Left colon (tissue), 2 donors: ENCODE results near the gene CCDC148. TPM values are rescaled to one million over a fixed set of nuclear protein-coding genes. Genes with fewer than 3 reads are reported as not detected.

ENCODE experiments used
- ATAC-seq: fragments of 200-7000 bp; cut with Tn5 transposase; one replicate; pipeline ENCODE4 v1.9.1; 2020; ENCODE audit warnings: mild to moderate bottlenecking, moderate library complexity
- DNase-seq, 2 donors: peaks; one replicate each; pipeline ENCODE4 v3.0.0-alpha.2; 2020
- intact Hi-C, 2 donors: fragments of 100-400 bp; cut with DNase I in 1 of 2; cut with micrococcal nuclease in 1 of 2; formaldehyde crosslinking; loops; one replicate each; pipeline versions ENCODE4 v1.11.2 to v1.14.0; 2022; cut with DNase I, micrococcal nuclease
- long read RNA-seq: library from polyadenylated mRNA; unstranded; transcript quantifications from one replicate; pipeline ENCODE4 v2.0.0, GENCODE V29; 2021
- total RNA-seq, 2 donors: library from RNA; stranded (reverse); fragmentation: NEBNext Ultra II Directional; extraction: Animal tissue kit (Norgen Biotek cat#: 25700); gene quantifications; one replicate each; pipeline ENCODE4 v1.2.1, GENCODE V29; 2021
- donor health status: DM: no; HTN: no; CAD: no.
- donor health status: DM: yes; HTN: yes; CAD: no.

CCDC148 gene
- under 1 TPM in 1 of 2 donors, not detected in 1; 0.73 TPM for total RNA-seq
- long read RNA-seq = 0 reads

DNA sequence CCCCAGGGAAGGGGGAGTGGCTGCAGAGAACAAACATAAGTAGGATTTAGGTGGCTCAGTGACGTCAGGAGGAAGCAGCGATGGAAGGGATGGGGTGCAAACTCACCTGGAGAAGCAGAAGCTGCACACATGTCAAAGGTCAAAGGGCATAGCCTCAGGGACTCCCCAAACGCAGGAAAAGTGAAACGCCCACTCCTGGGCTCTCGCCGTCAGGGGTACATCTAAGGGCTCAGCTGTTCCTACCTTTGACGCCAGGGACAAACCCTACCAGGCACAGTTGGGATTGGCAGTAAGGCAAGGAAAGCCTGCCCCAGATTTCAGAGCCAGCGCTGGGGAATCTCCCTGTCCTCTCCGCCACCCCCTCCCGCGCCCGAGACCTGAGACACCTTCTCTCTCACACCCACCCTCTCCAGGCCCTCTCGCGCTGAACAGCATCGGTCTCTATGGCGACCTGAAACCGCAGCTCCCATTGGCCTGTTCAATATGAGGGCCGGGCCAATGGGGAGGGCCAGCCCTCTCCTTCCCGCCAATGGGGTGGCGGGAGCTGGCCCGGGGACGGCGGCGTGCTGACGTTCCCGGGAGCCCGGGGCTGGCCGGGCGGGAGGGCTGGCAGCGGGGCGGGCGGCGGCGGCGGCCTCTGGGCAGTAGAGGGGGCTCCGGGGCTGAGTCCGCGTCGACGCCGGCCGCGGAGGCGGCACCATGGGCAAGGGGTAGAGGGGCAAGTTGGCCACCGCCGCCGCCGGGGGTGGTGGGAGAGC is at the start of gene CCDC148, which contains the start of gene PKP4:
Gene CCDC148, minus strand, starts transcription at position 445 of the 758 bp plus-strand sequence. Its CDS starts 314 bp downstream, at position 131.
Gene PKP4, plus strand, starts transcription at position 644 of the 758 bp plus-strand sequence. CDS start 76,233 bp downstream, outside the sequence.
- DNase-seq = peak; percentile 86 to 89
- intact Hi-C loops = loop anchor here in 1 of 2 donors (5.0 kb wide), 1 partner anchor 291 kb away; no protein-coding TSS in a partner anchor
- peak; percentile 83 for ATAC-seq

DNA sequence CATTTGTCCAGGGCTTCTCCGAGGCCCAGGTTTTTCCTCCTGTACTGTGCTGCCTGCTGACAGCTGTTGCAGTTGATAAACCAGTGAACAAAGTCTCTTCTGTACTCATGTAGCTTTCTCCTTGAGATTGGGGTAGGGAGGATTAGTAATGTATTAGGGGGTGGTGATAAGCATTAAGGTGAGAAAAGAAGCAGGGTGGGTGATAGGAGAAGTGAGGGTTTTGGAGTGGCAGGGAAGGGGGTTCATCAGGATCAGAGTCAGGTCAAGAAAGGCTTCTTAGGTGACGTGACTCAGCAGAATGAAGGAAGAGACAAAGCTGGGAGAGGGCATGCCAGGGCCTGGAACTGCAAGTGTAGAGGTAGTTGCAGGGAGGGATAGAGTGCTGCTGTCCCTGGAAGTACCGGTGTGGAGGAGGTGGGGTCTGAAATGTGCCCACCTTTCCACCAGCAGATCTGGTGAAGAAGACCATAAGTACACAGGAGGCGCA is 48.9 kb upstream of the CCDC148 start:
- intact Hi-C loops = no loop called here
- DNase-seq = no peak
- ATAC-seq = no peak

DNA sequence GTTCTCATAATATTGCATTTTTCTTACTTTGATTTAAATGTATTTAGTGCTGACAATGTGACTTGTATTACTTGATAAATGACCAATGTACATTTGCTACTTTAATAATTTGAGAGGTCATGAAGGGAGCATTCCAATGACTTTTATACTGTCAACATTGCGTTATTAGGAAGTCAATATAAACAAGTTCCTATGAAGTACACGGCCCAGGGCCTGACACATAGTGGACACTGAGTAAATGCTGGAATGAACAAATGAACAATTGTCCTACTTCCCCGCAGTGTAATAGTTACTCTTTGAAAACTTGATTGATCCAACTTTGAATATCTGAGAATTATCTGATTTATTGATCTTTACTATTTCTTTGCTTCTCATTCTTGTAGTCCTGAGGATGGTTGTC is 47.5 kb upstream of the CCDC148 start:
- DNase-seq (no peak), ATAC-seq (no peak)
- intact Hi-C loops = no loop called here

DNA sequence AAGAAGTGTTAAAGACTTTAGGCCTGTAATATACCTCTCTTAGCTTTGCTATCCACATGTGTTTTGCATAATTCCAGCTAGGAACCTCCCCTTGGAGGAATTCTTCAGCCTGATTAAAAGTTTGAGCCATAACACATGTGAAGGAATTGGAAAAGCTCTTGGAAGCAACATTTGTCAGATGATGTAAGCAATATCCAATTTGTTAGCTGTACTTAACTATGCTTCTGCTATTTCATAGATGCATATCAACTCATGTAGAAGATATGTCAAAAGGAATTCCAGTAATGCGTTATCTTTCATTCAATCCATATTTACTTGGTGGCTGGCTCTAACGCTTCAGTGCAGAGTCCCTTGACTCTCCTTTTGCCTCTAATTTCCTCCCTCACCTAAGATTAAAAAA is 46.4 kb upstream of the CCDC148 start:
- no peak for ATAC-seq
- intact Hi-C loops = no loop called here

DNA sequence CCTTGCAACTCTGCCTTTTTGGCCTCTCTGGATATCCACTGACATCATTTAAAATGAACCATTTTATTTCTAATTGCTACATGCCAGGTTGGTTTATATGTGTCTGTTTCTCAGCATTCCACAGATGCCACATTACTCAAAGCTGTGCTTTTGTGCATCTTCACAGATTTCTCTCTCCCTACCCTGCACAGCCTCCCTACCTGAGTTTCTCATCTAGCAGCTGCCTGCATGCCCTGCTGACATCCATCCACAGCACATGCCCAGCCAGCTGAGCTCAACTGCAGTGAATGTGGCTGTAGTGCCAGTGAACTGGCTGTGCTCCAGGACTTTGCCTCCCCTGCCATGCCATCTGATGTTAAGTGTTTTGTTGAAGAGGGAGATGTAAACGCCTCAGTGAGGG is 44.7 kb upstream of the CCDC148 start:
- ATAC-seq (no peak), DNase-seq (no peak)
- intact Hi-C loops = no loop called here

More for the DNA sequence above, 46.4 kb upstream of the CCDC148 start:
- no peak for DNase-seq

DNA sequence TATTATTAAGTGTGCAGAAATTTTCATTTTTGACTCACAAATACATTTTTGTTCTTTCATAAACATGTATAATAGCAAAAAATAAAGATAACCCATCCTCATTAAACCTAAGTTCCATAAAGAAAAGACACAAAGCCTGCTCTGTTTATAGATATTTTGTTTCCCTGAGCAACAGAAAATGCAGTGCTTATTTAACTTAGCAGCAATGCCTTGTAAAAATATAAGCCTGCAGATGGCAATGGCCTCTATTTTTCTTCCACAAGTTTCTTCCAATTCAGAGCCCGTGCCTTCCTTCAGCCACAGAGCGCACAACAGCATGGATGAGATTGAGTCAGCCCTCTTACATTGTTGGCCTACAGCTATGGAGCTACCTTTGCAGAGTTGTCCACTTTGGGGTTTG is 43.8 kb upstream of the CCDC148 start:
- DNase-seq (no peak), ATAC-seq (no peak)
- intact Hi-C loops = no loop called here

DNA sequence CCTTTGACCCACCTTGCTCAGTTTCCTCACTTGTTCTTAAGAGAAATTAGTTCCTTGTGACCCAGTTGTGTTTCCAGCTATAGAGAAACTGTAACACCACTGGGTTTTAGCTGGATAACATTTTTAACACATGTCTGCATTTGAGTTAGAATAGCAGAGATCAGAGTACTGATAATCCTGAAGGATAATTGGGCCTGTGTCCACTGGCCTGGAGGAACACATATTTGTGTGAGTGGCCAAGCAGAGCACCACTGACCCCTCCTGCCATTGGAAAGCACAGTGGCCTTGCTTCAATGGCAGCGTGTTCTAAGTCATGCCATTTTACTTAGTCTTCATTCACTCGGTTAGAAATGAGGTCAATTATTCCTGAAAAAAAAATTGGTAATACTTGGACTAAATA is 42.8 kb upstream of the CCDC148 start:
- DNase-seq (no peak), ATAC-seq (no peak)
- intact Hi-C loops = no loop called here

DNA sequence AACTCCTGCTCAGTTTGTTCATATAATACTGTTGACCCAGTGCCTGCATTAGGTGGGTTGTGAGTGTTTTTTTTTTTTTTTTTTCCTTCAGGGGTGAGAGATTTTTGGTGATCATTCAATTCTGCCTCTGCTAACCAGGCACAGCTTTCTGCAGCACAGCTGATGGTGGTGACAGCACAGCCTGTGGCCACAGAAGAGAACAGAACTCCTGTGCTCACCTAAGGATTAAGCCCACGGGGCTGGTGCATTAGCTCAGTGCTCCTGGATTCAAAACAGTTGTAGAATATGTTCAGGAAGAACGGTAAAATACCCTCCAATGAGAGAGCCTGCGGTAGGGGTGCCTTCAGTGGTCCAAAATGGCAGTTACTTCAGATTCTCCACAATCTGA is 42.2 kb upstream of the CCDC148 start:
- no peak for DNase-seq
- no peak for ATAC-seq
- intact Hi-C loops = no loop called here

DNA sequence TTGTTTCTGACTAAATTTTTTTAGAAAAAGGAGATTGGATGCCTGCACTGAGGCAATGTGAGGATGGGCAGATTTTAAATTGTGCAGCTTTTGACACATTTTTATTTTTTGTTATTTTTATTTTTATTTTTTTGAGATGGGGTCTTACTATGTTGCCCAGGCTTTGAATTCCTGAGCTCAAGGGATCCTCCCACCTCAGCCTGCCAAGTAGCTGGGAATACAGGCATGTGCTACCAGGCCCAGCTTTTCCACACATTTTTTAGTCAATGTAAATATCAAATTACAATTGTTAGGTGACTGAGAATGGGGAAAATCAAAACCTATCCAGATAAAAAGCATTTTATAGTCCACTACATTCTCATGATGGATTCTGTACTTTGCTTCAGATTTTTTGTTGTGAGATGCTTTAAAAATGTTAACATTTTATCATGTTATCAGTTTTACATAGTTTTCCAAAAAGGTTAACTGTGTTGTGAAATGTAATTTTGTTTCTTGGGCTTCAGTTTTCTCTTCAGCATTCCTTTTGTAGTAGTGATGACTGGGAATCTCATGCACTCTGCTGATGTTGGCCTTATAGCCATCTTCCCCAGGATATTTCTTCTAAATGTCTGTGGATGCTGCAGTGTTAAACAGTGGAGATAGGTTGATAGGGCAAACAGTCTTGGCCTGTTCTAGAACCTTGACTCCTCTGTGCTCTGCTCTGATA is 41.6 kb upstream of the CCDC148 start:
- DNase-seq = no peak
- ATAC-seq = no peak
- intact Hi-C loops = no loop called here

DNA sequence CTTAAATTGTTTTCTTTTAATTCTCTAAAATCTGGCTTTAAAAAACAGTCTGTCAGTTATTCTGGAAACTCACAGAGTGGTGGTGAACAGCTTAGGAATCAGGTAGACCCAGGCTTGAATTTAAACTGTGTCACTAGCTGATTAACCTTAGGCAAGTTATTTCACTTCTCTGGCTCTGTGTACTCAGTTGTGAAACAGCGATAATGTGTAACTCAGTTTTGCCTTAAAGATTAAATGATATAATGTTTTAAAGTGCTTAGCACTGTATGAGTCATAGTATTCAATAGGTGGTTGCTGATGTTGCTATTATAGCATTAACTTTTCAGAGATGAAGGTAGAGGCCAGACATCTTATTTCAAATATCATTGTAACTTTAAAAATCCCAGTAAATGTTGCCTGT is 40.9 kb upstream of the CCDC148 start:
- DNase-seq (no peak), ATAC-seq (peak; percentile 81)
- intact Hi-C loops = no loop called here

DNA sequence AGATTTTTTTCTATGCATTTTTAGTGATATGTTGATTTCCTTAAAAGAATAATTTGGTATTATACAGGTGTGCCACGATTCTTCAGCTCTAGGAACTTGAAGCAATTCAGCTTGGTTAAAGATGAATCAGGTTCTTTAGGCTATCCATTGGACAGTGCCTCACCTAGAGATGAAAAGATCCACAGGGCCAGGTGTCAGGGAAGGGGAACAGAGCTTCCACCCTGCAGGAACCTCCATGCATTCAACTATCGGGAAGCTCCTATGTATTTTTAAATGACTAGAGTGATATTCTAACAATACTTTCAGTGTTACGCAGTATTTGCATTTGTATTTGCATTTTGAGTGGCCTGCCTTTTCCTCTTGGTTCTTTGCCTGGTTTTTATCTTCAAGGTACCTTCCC is 40.4 kb upstream of the CCDC148 start:
- intact Hi-C loops = no loop called here
- DNase-seq (no peak), ATAC-seq (peak; percentile 56)

DNA sequence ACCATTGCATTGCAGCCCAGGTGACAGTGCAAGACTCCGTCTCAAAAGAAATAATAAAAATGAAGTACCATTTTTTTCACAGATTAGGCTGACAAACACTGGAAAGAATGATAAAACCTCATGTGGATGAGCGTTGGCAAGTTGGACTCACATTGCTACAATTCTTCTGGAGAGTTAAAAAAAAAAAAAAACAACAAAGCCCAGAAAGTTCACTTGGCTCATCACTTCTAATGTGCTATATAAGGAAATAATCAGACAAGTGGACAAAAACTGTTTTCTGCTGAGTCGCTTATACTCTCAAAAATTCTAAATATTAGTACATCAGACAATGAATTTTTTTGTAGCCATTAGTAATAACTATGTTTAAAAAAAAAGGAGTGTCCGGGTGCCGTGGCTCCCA is 38.6 kb upstream of the CCDC148 start:
- DNase-seq = no peak
- ATAC-seq = no peak
- intact Hi-C loops = no loop called here

DNA sequence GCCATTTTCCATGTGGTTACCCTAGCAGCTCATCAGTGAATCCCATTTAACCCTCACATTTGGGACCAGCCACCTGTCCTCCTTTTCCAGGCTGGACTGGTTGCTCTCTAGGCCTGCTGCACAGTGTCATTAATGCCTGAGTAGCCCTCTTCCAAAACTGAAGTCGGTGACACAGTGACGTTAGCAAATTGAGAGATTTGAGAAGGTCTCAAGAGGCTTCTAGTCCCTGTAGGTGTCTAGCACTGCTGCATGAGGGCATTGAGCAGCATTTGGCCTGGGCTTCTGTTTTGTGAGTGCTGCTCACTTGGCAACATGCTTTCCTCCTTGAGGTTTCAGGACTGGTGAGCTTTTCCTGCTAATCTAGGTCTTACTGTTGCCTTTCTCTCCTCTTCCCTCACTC is 36.9 kb upstream of the CCDC148 start:
- no peak for ATAC-seq
- intact Hi-C loops = no loop called here
- DNase-seq = no peak

DNA sequence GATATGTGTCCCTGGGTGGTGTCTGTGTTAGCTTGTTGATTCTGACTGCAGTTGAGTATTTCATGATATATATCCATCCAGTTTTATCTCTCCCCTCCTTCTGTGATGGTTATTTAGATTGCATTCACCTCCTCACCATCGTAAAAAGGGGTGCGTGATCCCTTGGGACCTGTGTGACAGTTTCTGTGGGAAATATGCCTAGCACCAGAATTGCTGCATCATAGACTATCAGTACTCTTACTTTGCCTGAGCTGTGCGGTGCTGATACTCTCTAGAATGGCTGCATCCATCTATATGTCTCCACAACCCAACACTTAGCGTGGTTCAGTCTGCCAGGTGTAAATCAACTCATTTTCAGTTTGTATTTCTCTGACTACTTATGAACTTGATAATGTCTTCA is 34.5 kb upstream of the CCDC148 start:
- DNase-seq (no peak), ATAC-seq (no peak)
- intact Hi-C loops = no loop called here

DNA sequence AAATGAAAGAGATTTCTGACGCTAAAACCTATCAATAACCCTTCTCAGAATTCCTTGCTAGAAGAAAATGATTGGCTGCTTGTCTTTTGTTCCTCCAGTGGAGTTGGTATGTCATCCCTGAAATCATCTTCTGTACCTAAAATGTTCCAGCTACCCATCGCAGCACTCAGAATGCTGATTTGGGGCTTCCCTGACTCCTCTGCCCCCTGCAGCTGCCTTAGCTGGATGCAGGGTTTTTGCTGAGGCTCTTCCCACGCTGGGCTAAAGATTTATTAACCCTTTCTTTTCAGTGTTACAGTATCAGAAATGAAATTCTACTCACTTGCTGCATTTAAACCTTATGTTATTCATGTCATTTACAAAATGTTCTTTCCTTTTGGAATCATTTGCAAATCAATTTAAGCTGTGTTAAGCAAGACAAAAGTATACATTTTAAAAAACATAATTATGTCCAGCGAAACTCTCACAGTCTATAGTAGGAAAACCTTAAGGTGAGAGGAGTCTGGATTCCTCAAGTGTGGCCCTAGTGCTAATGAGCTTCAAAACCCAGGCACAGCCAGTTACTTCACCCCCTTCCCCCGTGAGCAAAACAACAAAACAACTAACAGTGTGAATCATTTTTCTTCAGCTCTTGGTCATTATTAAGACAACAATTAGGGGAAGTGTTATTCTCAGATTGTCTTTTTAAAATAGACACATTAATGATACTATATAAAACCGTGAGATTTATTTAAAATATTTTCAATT is 33.0 kb upstream of the CCDC148 start:
- intact Hi-C loops = no loop called here
- no peak for DNase-seq

DNA sequence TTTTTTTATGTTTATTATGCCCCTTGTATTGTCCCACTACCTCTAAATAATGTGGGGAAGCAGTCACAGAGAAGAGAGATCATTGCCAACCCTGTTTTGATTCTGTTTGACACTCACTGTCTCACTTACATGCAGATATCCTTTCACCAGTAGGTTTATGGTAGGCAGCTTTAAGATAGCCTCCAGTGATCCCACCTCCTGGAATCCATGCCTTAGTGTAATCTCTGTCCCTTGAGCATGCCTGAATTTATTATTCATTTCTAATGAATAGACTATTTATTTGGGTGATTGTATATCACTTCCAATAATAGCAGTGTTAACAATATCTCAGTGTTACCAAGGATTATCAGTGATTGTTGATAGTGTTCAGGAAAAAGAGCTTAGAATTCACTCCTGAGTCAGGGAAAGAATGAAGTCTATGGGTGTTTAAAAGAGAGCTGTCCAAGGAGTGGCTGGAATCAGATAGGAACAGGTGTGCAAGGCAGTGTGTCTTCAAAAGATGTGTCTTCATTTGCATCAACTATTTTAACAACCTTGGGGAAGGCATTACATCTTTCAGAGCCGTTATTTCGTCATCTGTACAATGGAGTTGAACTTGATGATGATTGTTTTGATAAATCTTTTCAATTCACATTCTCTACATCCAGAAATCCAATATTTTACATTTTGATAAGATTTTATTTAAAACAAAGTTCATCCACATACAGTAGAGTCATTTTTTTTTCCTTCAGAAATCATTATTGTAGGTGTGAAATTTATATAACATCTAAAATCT is 32.1 kb upstream of the CCDC148 start:
- intact Hi-C loops = no loop called here
- ATAC-seq (no peak), DNase-seq (no peak)

More for the DNA sequence above, 33.0 kb upstream of the CCDC148 start:
- ATAC-seq = no peak

DNA sequence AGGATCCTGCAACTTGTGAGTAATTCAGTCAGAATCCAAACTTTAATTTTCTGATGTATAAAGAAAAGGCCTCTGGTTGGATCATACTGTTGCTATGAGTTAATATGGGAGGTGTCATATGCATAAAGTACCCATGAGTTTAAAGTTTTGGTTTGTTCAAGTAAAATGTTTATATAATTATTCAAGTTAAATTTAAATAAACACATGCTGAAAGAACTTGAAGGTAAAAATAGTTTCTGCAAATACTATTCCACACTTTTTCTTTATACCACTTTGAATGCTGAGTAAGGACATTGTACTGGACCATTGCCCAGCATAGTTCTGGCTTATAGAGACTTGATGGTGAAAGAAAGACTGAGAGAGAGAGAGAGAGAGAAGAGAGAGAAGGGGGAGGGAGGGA is 30.9 kb upstream of the CCDC148 start:
- intact Hi-C loops = no loop called here
- ATAC-seq (no peak), DNase-seq (no peak)

DNA sequence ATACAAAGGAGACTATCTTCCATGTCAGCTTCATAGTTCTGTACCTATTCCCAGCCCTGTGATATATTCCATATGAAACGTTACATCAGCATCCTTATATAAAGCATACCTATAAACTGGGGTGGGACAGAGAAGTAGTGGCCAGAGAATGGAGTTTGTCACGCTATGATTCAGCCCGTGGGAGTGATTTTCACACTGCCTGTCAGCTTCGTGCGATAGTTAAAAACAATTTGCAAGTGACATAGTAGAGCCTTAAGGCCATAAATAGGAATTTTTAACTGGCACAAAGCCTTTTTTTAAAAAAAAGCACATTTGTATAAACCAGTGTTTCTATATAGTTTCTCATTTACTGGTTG is 30.4 kb upstream of the CCDC148 start:
- intact Hi-C loops = no loop called here
- ATAC-seq = peak; percentile 58

More for the DNA sequence above, 30.4 kb upstream of the CCDC148 start:
- DNase-seq = no peak
